Activated naive CD8-positive, alpha-beta T cell treated with anti-CD3 and anti-CD28 coated beads, Interleukin-2, amount 10 ng/mL, durations not matched to agents 7 days and 5 days (primary cell): ENCODE data around the gene TGFB2. TPM values are rescaled to one million over a fixed set of nuclear protein-coding genes. Genes with fewer than 3 reads are reported as not detected.

Experiments used
- ATAC-seq: fragments of 150-1000 bp; cut with Tn5 transposase; one replicate; pipeline ENCODE4 v1.10.0; 2021; ENCODE audit warnings: low read depth, moderate library complexity
- POLR2A ChIA-PET: fragments of 350-600 bp; sonication (Branson Sonifier 250); formaldehyde crosslinking; loops from one replicate; lab custom pipeline; 2021; ENCODE audit warnings: antibody characterized with exemption; lab: Charles Lee
- DNase-seq: peaks from one replicate; pipeline ENCODE4 v3.0.0; 2021
- H3K27ac Mint-ChIP-seq: one replicate; pipeline ENCODE4 v1.8.0; 2022; ENCODE audit warnings: mild to moderate bottlenecking, mixed read lengths
- H3K27me3 Mint-ChIP-seq: one replicate; pipeline ENCODE4 v1.8.0; 2022; ENCODE audit warnings: mild to moderate bottlenecking, moderate library complexity, mixed read lengths
- H3K36me3 Mint-ChIP-seq: one replicate; pipeline ENCODE4 v1.8.0; 2021; ENCODE audit warnings: mild to moderate bottlenecking, mixed read lengths
- H3K4me1 Mint-ChIP-seq: one replicate; pipeline ENCODE4 v1.8.0; 2021; ENCODE audit warnings: mixed read lengths
- H3K4me3 Mint-ChIP-seq: one replicate; pipeline ENCODE4 v1.8.0; 2022; ENCODE audit warnings: mild to moderate bottlenecking, moderate library complexity, mixed read lengths
- H3K9me3 Mint-ChIP-seq: one replicate; pipeline ENCODE4 v1.8.0; 2021; ENCODE audit warnings: mixed read lengths
- total RNA-seq, 2 experiments: library from RNA; stranded (reverse); gene quantifications; one replicate each; pipeline ENCODE4 v1.2.3, GENCODE V29; 2021

The TGFB2 gene
- total RNA-seq, 2 experiments from 2014 or later: not detected

- Mint-ChIP-seq H3K27me3 (peaks cover 10% of the 10 kb centered on the region), H3K9me3 (no peaks in the 10 kb centered on the region), H3K4me3 (no peak overlapping the region), H3K27ac (no peak overlapping the region), H3K36me3 (no peaks in the 10 kb centered on the region), H3K4me1 (no peaks in the 10 kb centered on the region)
- ATAC-seq (no peak), DNase-seq (no peak)
- POLR2A ChIA-PET: no interaction called here
Measured at GRCh38 chr1:218394989-218395388, 49.9 kb downstream of the TGFB2 start.

GRCh38 chr1:218395916-218396315 lies 50.8 kb downstream of the TGFB2 start:
- no peaks in the 10 kb centered on the region for H3K4me1 Mint-ChIP-seq
- no peaks in the 10 kb centered on the region for H3K36me3 Mint-ChIP-seq
- no peak overlapping the region for H3K27ac Mint-ChIP-seq
- DNase-seq (no peak), ATAC-seq (no peak)
- H3K4me3 Mint-ChIP-seq: no peak overlapping the region
- H3K27me3 Mint-ChIP-seq: peaks cover 2% of the 10 kb centered on the region
- POLR2A ChIA-PET: no interaction called here
- H3K9me3 Mint-ChIP-seq: no peaks in the 10 kb centered on the region

GRCh38 chr1:218397752-218398339 lies 52.7 kb downstream of the TGFB2 start:
- Mint-ChIP-seq H3K4me1 (no peaks in the 10 kb centered on the region), H3K36me3 (no peaks in the 10 kb centered on the region), H3K9me3 (no peaks in the 10 kb centered on the region), H3K27ac (no peak overlapping the region), H3K27me3 (peaks cover 6% of the 10 kb centered on the region), H3K4me3 (no peak overlapping the region)
- no peak for ATAC-seq
- DNase-seq: no peak
- POLR2A ChIA-PET: no interaction called here

- Mint-ChIP-seq H3K9me3 (no peaks in the 10 kb centered on the region), H3K4me1 (no peaks in the 10 kb centered on the region), H3K27me3 (peaks cover 6% of the 10 kb centered on the region), H3K4me3 (no peak overlapping the region), H3K27ac (no peak overlapping the region), H3K36me3 (no peaks in the 10 kb centered on the region)
- POLR2A ChIA-PET: no interaction called here
- no peak for DNase-seq
- no peak for ATAC-seq
Measured at GRCh38 chr1:218400624-218401023, 55.5 kb downstream of the TGFB2 start.

- Mint-ChIP-seq H3K4me3 (no peak overlapping the region), H3K9me3 (no peaks in the 10 kb centered on the region), H3K36me3 (no peaks in the 10 kb centered on the region), H3K27ac (no peak overlapping the region), H3K27me3 (peaks cover 6% of the 10 kb centered on the region), H3K4me1 (no peaks in the 10 kb centered on the region)
- ATAC-seq (no peak), DNase-seq (no peak)
- POLR2A ChIA-PET: no interaction called here
Measured at GRCh38 chr1:218401441-218401997, 56.4 kb downstream of the TGFB2 start.

- POLR2A ChIA-PET: no interaction called here
- Mint-ChIP-seq H3K9me3 (no peaks in the 10 kb centered on the region), H3K27me3 (peaks cover 6% of the 10 kb centered on the region), H3K27ac (no peak overlapping the region), H3K4me3 (no peak overlapping the region), H3K36me3 (no peaks in the 10 kb centered on the region), H3K4me1 (no peaks in the 10 kb centered on the region)
- DNase-seq: no peak
- no peak for ATAC-seq
Measured at GRCh38 chr1:218401998-218402785, 57.1 kb downstream of the TGFB2 start.

GRCh38 chr1:218402786-218403120 lies 57.6 kb downstream of the TGFB2 start:
- H3K4me1 Mint-ChIP-seq: no peaks in the 10 kb centered on the region
- peaks cover 6% of the 10 kb centered on the region for H3K27me3 Mint-ChIP-seq
- ATAC-seq (no peak), DNase-seq (no peak)
- no peaks in the 10 kb centered on the region for H3K36me3 Mint-ChIP-seq
- no peaks in the 10 kb centered on the region for H3K9me3 Mint-ChIP-seq
- POLR2A ChIA-PET: no interaction called here
- H3K27ac Mint-ChIP-seq: no peak overlapping the region
- no peak overlapping the region for H3K4me3 Mint-ChIP-seq

- no peak for DNase-seq
- H3K36me3 Mint-ChIP-seq: no peaks in the 10 kb centered on the region
- H3K27me3 Mint-ChIP-seq: peaks cover 6% of the 10 kb centered on the region
- no peak overlapping the region for H3K4me3 Mint-ChIP-seq
- no peaks in the 10 kb centered on the region for H3K9me3 Mint-ChIP-seq
- ATAC-seq: no peak
- POLR2A ChIA-PET: no interaction called here
- H3K27ac Mint-ChIP-seq: no peak overlapping the region
- no peaks in the 10 kb centered on the region for H3K4me1 Mint-ChIP-seq
Measured at GRCh38 chr1:218403300-218403699, 58.2 kb downstream of the TGFB2 start.

- Mint-ChIP-seq H3K36me3 (no peaks in the 10 kb centered on the region), H3K27ac (no peak overlapping the region), H3K9me3 (no peaks in the 10 kb centered on the region), H3K4me3 (no peak overlapping the region), H3K4me1 (no peaks in the 10 kb centered on the region), H3K27me3 (peaks cover 3% of the 10 kb centered on the region)
- POLR2A ChIA-PET: no interaction called here
- no peak for DNase-seq
- no peak for ATAC-seq
Measured at GRCh38 chr1:218407630-218408029, 62.5 kb downstream of the TGFB2 start.

- H3K27ac Mint-ChIP-seq: no peak overlapping the region
- H3K36me3 Mint-ChIP-seq: no peaks in the 10 kb centered on the region
- no peaks in the 10 kb centered on the region for H3K4me1 Mint-ChIP-seq
- no peak for ATAC-seq
- no peaks in the 10 kb centered on the region for H3K9me3 Mint-ChIP-seq
- peaks cover 3% of the 10 kb centered on the region for H3K27me3 Mint-ChIP-seq
- DNase-seq: no peak
- no peak overlapping the region for H3K4me3 Mint-ChIP-seq
- POLR2A ChIA-PET: no interaction called here
Measured at GRCh38 chr1:218408135-218408534, 63.0 kb downstream of the TGFB2 start.

GRCh38 chr1:218408942-218409341 lies 63.8 kb downstream of the TGFB2 start:
- no peaks in the 10 kb centered on the region for H3K9me3 Mint-ChIP-seq
- no peak for ATAC-seq

GRCh38 chr1:218409946-218410510 lies 64.9 kb downstream of the TGFB2 start:
- DNase-seq (no peak), ATAC-seq (no peak)
- Mint-ChIP-seq H3K27me3 (peaks cover 3% of the 10 kb centered on the region), H3K4me3 (no peak overlapping the region), H3K9me3 (no peaks in the 10 kb centered on the region), H3K27ac (no peak overlapping the region), H3K4me1 (no peaks in the 10 kb centered on the region), H3K36me3 (no peaks in the 10 kb centered on the region)
- POLR2A ChIA-PET: no interaction called here

More at GRCh38 chr1:218408942-218409341, 63.8 kb downstream of the TGFB2 start:
- Mint-ChIP-seq H3K27ac (no peak overlapping the region), H3K27me3 (peaks cover 3% of the 10 kb centered on the region), H3K4me3 (no peak overlapping the region), H3K4me1 (no peaks in the 10 kb centered on the region), H3K36me3 (no peaks in the 10 kb centered on the region)
- POLR2A ChIA-PET: no interaction called here
- no peak for DNase-seq

- ATAC-seq: no peak
- POLR2A ChIA-PET: no interaction called here
- Mint-ChIP-seq H3K4me3 (no peak overlapping the region), H3K4me1 (no peaks in the 10 kb centered on the region), H3K36me3 (no peaks in the 10 kb centered on the region), H3K27me3 (peaks cover 3% of the 10 kb centered on the region), H3K27ac (no peak overlapping the region), H3K9me3 (no peaks in the 10 kb centered on the region)
- no peak for DNase-seq
Measured at GRCh38 chr1:218411101-218411500, 66.0 kb downstream of the TGFB2 start.

GRCh38 chr1:218412171-218412570 lies 67.0 kb downstream of the TGFB2 start:
- Mint-ChIP-seq H3K9me3 (peaks cover 3% of the 10 kb centered on the region), H3K27ac (no peak overlapping the region), H3K4me1 (no peaks in the 10 kb centered on the region), H3K27me3 (peaks cover 3% of the 10 kb centered on the region), H3K36me3 (no peaks in the 10 kb centered on the region), H3K4me3 (no peak overlapping the region)
- DNase-seq (no peak), ATAC-seq (no peak)
- POLR2A ChIA-PET: no interaction called here
